ENCODE measurements around the gene LTBP1.

The LTBP1 gene

GRCh38 chr2:33126958-33127357 is 180.2 kb downstream of the LTBP1 start:
- DNase-seq (ENCODE audit: extremely low read depth, low read depth), result no peak
- no peak for TF ChIP-seq CTCF (IDR thresholded peaks at IDR 0.05; ENCODE audit: low read depth, low read length)

- DNase-seq (ENCODE audit: extremely low read depth, low read depth), result no peak
- TF ChIP-seq CTCF (IDR thresholded peaks at IDR 0.05; ENCODE audit: low read depth, low read length), result no peak
Observed at GRCh38 chr2:33129263-33130053, 182.7 kb downstream of the LTBP1 start.

GRCh38 chr2:33130054-33130447 is 183.3 kb downstream of the LTBP1 start:
- no peak for DNase-seq (ENCODE audit: extremely low read depth, low read depth)

GRCh38 chr2:33130544-33130943 is 183.8 kb downstream of the LTBP1 start:
- DNase-seq (ENCODE audit: extremely low read depth, low read depth), result no peak
- no peak for TF ChIP-seq CTCF (IDR thresholded peaks at IDR 0.05; ENCODE audit: low read depth, low read length)

More at GRCh38 chr2:33130054-33130447, 183.3 kb downstream of the LTBP1 start:
- TF ChIP-seq CTCF (IDR thresholded peaks at IDR 0.05; ENCODE audit: low read depth, low read length), result no peak

- no peak for DNase-seq (ENCODE audit: extremely low read depth, low read depth)
- TF ChIP-seq CTCF (IDR thresholded peaks at IDR 0.05; ENCODE audit: low read depth, low read length), result no peak
Observed at GRCh38 chr2:33131111-33131510, 184.4 kb downstream of the LTBP1 start.

GRCh38 chr2:33131749-33132148 is 185.0 kb downstream of the LTBP1 start:
- TF ChIP-seq CTCF (IDR thresholded peaks at IDR 0.05; ENCODE audit: low read depth, low read length), result no peak

GRCh38 chr2:33133454-33133952 is 186.8 kb downstream of the LTBP1 start:
- DNase-seq (ENCODE audit: extremely low read depth, low read depth), result no peak
- no peak for TF ChIP-seq CTCF (IDR thresholded peaks at IDR 0.05; ENCODE audit: low read depth, low read length)

More at GRCh38 chr2:33131749-33132148, 185.0 kb downstream of the LTBP1 start:
- DNase-seq (ENCODE audit: extremely low read depth, low read depth), result no peak
